Stimulated activated CD8-positive, alpha-beta memory T cell treated with anti-CD3 and anti-CD28 coated beads, Interleukin-12 subunit alpha, Interleukin-12 subunit beta, amount 100 ng/mL, for 4 hours (primary cell): ENCODE data around the gene AKAP5.

Experiments
- DNase-seq: peaks from one replicate; pipeline ENCODE4 v3.0.0-alpha.2; 2020; ENCODE audit warnings: low read depth

The AKAP5 gene

DNA sequence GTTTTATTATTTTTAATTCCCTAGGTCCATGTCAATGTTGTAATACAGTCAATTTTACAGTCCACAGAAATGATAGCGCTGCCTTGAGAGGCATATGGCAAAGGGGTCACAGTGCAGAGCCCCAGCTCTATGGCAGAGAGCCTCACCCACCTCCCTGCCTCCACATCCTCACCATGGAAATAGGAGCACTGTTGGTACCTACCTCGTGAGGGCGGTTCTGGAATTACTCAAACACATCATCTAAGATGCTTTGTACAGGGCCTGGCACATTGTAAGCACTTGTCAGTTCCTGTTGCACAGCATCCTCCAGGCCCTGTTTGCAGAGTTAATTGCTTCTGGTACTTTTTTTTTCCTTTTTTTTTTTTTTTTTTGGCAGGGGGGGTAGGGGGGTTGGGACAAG lies 4.1 kb upstream of the AKAP5 start:
- no peak for DNase-seq

DNA sequence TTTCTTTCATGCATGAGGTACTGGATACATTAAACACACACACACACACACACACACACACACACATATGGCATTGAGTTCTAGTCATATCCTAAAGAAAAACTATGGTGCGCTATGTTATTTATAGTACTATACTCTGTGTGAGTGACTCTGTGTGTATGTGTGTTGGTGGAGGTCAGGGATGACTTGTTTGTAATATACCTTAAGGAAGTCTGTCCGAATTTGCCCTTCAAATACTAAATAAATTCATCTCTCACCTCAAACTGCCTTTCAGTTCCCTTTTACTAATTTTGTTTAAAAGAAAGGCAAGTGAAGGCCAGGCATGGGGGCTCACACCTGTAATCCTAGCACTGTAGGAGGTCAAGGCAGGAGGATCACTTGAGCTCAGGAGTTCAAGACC lies 2.1 kb upstream of the AKAP5 start:
- no peak for DNase-seq

DNA sequence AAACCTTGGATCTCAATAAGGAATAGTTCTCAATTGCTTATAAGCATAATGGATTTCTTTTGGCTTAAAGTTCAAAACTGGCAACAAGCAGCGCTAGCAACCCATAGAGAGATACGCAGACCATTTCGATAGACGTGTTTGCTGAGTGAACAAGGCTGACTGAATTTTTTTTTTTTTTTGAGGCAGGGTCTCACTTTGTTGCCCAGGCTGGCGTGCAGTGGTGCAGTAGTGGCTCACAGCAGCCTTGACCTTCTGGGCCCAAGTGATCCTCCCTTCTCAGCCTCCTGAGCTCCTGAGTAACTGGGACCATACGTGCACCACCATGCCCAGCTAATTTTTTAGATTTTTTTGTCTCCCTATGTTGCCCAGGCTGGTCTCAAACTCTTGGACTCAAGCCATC lies 1.4 kb upstream of the AKAP5 start:
- DNase-seq = no peak

GRCh38 chr14:64464651-64465050 lies 648 bp upstream of the AKAP5 start:
- DNase-seq = no peak

DNA sequence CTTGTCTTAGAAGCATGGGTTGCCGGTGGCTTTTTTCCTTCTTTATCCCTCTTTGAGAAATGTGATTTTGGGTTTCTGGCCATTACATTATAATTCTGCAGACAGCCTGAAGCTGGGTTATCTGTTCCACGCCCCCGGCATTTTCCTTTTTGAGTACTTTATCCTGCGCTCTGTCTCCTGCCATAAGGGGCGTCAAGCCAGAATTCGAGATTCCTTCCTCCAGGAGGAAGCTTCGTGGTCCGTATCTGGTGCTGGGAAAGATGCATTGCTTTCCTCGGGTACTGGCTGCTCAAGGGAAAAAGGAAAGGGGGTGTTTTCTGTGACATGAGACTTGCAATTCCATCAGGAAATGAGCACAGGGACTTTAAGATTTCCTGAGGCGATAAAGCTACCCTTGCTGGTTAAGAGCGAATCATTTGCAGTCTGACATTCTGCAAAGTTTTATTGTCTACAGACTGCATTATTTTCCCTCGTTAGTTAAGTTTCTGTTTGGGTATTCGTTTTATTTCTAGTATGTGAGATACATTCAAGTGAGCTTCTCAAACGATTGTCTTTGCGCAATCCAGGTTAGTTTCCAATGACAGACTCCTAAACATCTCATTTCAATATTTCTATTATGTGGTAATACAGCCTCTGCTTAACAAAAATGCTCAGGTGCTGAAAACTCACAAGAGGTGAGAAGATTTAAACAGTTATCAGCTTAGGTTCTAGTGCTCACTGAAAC lies 694 bp downstream of the AKAP5 start:
- DNase-seq = no peak

- DNase-seq = no peak
Observed at GRCh38 chr14:64467101-64467500, 1.8 kb downstream of the AKAP5 start.

DNA sequence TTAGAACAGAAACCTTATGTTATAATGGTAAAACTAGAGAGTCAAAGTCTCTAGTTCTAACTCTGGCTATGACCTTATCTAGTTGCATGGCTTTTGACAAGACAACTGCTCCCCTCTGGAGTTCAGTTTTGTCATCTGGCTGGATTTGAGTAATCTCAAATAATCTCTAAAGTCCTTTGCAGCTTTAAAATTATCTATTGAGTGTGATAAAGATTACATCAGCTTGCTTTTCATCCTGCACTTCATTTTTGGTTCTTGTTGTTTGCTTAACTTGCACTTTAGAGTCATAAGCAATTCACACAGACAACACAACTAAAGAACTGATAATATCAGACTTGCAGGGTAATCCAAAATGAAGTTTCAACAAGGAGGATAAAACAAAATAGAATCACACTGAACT lies 2.3 kb downstream of the AKAP5 start:
- no peak for DNase-seq

- DNase-seq = no peak
Observed at GRCh38 chr14:64468451-64468850, 3.2 kb downstream of the AKAP5 start.

- no peak for DNase-seq
Observed at GRCh38 chr14:64474041-64474440, 8.7 kb downstream of the AKAP5 start.

- no peak for DNase-seq
Observed at GRCh38 chr14:64474698-64475097, 9.4 kb downstream of the AKAP5 start.

DNA sequence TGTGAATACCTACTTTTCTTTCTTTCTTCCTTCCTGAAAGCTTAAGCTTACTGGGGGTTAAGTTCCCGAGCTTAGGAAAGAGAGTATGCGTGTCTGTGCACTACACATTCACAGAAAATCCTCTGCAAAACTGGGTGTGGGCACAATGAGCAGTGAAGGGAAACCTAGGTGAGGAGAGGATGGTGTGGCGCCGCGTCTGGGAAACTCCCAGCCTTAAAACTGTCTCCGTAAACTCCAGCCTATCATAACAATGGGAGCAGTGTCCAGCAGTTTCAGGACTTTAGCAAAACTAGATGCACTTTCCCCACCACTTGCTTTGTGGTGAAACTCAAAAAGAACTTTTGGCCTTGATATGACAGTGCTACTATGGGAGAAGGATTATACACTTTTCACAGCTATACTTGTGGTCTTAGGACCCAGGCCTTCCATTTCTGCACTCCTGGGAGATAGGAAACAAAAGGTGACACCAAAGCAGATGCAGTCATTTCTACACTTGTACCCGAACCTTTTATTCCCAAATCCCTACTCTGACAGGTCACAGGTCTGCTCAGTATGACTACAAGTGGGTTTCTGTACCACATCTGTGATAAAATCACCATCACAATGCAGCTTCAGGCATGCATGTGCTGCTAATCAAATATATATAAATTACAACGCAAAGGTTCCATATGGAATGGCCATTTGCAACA lies 10.4 kb downstream of the AKAP5 start:
- no peak for DNase-seq

DNA sequence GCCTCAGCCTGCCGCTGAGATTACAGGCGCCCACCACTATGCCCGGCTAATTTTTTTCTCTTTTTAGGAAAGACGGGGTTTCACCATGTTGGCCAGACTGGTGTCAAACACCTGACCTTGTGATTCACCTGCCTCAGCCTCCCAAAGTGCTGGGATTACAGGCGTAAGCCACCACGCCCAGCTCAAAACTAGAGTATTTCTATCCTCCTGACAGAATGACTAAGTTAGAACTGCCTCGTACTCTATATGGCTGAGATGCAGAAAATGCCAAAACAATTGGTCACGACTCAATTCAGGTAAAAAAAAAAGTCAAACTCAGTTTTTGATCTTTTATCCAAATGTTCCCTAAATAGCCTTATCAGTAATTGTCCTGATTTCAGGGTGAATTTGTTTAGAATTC lies 11.1 kb downstream of the AKAP5 start:
- DNase-seq = no peak

DNA sequence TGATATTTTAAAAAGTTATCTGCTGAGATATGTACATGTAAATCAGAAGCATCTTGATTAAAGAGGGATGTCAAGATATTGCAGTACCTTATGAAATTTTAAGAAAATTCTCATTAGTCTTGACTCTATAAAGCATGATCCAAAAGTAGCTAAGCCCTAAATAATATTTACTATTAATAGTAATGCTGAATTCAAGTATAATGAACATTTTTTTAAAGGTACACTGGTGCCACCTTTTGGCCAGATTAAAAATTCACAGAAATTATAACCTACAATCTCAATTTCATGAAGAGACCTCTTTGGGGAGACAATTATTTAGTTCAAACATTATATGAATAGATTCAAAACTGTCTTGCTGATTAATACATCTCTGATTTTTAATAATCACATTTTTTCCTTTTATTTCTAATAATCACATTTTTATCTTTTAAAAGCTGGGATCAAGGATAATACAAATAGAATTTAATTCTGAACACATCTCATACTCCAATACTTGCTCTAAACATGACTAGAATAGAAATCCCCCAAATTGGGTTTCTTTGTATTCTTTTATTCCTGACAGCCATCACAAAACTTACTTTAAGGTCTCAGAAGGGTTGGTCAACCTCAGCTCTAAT lies 13.4 kb downstream of the AKAP5 start:
- DNase-seq = no peak

GRCh38 chr14:64488590-64489099 lies 23.3 kb downstream of the AKAP5 start:
- DNase-seq = no peak

GRCh38 chr14:64491637-64492036 lies 26.3 kb downstream of the AKAP5 start:
- no peak for DNase-seq

- DNase-seq = no peak
Observed at GRCh38 chr14:64493455-64493854, 28.2 kb downstream of the AKAP5 start.

DNA sequence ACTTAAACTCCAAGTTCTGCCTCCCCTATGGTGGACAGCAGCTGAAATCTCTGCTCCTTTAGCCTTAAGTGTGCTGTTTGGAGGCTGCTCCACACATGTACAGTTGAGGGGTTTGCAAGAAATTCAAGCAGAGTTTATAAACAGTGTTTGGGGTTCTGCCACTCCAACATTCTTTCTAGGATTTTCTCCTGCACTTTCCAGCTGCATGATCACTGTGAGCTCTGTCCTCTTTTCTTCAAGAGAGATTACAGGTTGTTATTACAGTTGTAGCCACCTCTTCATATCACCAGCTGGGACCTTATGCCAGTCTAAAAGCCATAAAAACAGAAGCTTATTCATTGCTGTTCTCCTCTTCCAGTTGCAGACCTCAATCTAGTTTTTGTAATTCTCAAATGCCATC lies 30.0 kb downstream of the AKAP5 start:
- no peak for DNase-seq

DNA sequence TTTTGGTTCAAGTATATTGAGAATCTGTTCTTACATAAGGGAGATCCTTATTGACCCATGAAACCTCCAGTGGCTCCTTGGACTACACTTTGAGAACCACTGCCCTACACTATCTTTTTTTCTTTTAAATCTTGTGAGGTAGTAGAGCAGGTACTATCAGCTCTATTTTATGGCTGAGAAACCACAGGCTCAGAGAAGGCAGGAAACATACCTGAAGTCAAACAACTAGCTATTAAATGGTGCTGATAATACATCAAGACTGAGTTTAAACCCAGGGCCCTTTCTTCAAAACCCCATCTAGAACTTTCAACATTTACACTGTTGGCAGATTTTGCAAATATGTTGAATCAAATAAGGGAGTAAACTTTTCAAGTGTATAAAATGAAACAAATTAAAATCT lies 31.5 kb downstream of the AKAP5 start:
- DNase-seq = no peak

GRCh38 chr14:64500088-64500487 lies 34.8 kb downstream of the AKAP5 start:
- DNase-seq = no peak

DNA sequence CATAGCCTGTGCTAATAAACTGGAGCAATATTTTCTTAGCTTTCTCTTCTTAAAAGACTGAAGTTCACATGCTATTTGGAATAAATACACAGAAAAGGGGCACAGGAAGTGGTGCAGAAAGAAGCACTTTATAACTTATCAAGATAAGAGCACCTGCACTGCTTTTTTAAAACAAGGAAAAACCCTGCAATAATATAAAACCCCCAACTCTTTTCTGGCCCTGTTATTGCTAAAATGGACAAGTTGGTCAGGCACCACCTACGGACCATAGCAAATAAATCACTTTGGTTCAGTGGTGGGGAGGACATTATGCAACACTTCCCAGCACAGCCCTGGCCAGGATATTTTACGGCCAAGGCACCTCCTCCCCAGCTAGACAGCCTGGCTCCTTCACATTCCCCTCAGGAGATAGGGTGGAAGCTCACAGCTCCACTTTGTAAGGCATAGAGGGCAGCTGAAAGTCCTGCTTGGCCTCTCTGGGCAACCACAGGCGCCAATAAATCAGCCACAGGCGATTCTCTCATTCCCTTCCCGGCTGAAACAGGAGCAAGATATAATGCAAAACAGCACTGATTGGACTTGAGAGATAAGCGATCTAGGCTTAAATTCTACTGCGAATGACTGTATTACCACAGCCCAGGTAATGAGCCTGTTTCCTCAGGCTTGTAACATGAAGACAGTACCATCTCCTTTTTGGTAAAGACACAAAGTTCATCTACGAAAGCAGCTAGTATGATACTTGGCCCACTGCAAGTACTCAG lies 36.3 kb downstream of the AKAP5 start:
- DNase-seq = no peak

DNA sequence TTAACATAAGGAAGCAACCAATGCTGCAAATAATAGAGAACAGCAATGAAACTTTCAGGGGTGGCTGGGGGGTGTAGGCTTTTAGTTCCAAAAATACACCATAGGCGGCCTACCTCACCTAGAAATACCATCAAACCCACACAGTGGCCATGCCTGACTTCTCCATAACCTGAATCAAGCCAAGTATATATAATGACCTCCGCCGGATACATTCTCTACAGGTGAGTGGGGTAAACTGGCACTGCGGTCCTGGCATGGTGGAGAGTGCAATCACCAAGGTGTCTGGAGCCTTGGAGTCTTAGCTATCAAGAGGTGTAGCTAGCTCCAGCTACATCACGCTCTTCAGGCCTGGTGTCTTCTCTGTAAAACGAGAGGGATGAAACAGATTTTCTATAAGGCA lies 37.2 kb downstream of the AKAP5 start:
- DNase-seq = no peak

GRCh38 chr14:64502887-64503433 lies 37.7 kb downstream of the AKAP5 start:
- no peak for DNase-seq
